Calu3 (cell line): ENCODE results near the gene FUT7. TPM values are rescaled to one million over a fixed set of nuclear protein-coding genes. Genes with fewer than 3 reads are reported as not detected.

ENCODE experiments used
- BruUV-seq: library from RNA; stranded (reverse); fragments of 400-500 nt; replicated peaks from 2 replicates; lab custom pipeline; 2021; lab: Mats Ljungman, UMichigan
- CTCF ChIA-PET: fragments of 300-600 bp; sonication (Branson Sonifier 250); formaldehyde crosslinking; loops from one replicate; lab custom pipeline; 2022; ENCODE audit warnings: antibody characterized with exemption; lab: Charles Lee
- DNase-seq: peaks from one replicate; pipeline ENCODE4 v3.0.0; 2022
- H3K27ac Mint-ChIP-seq: one replicate; pipeline ENCODE4 v1.8.0; 2022; ENCODE audit warnings: mixed read lengths; ENCODE audit not compliant: unreplicated experiment
- H3K27me3 Mint-ChIP-seq: one replicate; pipeline ENCODE4 v1.8.0; 2022; ENCODE audit warnings: mixed read lengths; ENCODE audit not compliant: unreplicated experiment
- H3K36me3 Mint-ChIP-seq: one replicate; pipeline ENCODE4 v1.8.0; 2022; ENCODE audit warnings: mild to moderate bottlenecking, moderate library complexity, mixed read lengths; ENCODE audit not compliant: insufficient read depth, unreplicated experiment
- H3K4me1 Mint-ChIP-seq: one replicate; pipeline ENCODE4 v1.8.0; 2022; ENCODE audit warnings: mild to moderate bottlenecking, low read depth, mixed read lengths; ENCODE audit not compliant: unreplicated experiment
- H3K4me3 Mint-ChIP-seq: one replicate; pipeline ENCODE4 v1.8.0; 2022; ENCODE audit warnings: mild to moderate bottlenecking, low read depth, moderate library complexity, mixed read lengths; ENCODE audit not compliant: unreplicated experiment
- H3K9me3 Mint-ChIP-seq: one replicate; pipeline ENCODE4 v1.8.0; 2022; ENCODE audit warnings: low read depth, mixed read lengths; ENCODE audit not compliant: unreplicated experiment
- intact Hi-C: fragments of 100-400 bp; cut with micrococcal nuclease; formaldehyde crosslinking; loops from one replicate; pipeline ENCODE4 v1.10.0; 2022; ENCODE audit not compliant: unreplicated experiment
- total RNA-seq: library from RNA; stranded (reverse); gene quantifications from 2 replicates; pipeline ENCODE4 v1.2.3, GENCODE V29; 2022
- TF ChIP-seq, protein P1 (sequence below): fragments of 200-600 bp; IDR thresholded peaks from one replicate; pipeline ENCODE4 v1.8.0; 2022; ENCODE audit warnings: antibody characterized with exemption; ENCODE audit not compliant: unreplicated experiment

Gene FUT7
- total RNA-seq, 1 experiment from 2014 or later, result not detected

DNA sequence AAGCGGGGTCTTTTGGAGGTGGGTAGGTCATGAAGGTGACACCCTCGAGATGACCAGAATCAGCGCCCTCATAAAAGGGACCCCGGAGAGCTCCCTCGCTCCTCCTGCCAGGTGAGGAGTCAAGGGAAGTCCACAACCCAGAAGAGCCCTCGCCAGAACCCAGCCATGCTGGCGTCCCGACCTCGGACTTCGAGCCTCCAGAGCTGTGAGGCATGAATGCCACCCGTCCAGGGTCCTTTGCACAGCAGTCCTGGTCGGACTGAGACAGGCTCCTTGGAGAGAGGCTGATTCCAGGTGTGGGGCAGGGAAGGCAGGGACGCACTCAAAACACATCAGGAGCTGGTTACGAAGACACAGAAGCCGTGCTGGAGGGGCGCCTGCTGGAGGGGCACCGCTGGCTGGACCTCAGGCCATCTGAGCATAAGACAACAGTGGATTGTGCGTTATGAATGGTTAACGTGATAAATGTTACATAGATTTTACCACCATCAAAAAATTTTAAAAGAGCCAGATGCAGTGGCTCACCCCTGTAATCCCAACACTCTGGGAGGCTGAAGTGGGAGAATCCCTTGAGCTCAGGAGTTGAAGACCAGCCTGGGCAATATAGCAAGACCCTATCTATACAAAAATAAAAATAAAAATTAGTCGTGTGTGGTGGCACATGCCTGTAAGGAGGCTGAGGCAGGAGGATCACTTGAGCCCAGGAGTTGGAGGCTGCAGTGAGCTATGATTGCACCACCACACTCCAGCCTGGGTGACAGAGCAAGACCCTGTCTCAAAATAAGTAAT, 29.8 kb downstream of the FUT7 start:
- BruUV-seq, result no TSS peak
- H3K4me3 Mint-ChIP-seq, result no peak overlapping the region
- DNase-seq, result no peak
- no peak overlapping the region for H3K27ac Mint-ChIP-seq
- intact Hi-C loops, result no loop called here
- H3K4me1 Mint-ChIP-seq, result peaks cover 11% of the 10 kb centered on the region
- H3K27me3 Mint-ChIP-seq, result no peaks in the 10 kb centered on the region
- peaks cover 5% of the 10 kb centered on the region for H3K9me3 Mint-ChIP-seq
- CTCF ChIA-PET, result interaction anchor here (0.6 to 0.7 kb wide), 2 partner anchors 271 to 1016 kb away, joined by 3 to 5 read pairs; no protein-coding TSS in a partner anchor
- H3K36me3 Mint-ChIP-seq, result no peaks in the 10 kb centered on the region
- TF ChIP-seq, protein P1, sequence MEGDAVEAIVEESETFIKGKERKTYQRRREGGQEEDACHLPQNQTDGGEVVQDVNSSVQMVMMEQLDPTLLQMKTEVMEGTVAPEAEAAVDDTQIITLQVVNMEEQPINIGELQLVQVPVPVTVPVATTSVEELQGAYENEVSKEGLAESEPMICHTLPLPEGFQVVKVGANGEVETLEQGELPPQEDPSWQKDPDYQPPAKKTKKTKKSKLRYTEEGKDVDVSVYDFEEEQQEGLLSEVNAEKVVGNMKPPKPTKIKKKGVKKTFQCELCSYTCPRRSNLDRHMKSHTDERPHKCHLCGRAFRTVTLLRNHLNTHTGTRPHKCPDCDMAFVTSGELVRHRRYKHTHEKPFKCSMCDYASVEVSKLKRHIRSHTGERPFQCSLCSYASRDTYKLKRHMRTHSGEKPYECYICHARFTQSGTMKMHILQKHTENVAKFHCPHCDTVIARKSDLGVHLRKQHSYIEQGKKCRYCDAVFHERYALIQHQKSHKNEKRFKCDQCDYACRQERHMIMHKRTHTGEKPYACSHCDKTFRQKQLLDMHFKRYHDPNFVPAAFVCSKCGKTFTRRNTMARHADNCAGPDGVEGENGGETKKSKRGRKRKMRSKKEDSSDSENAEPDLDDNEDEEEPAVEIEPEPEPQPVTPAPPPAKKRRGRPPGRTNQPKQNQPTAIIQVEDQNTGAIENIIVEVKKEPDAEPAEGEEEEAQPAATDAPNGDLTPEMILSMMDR, result no peak

GRCh38 chr9:137000177-137000930, 31.5 kb downstream of the FUT7 start:
- Mint-ChIP-seq H3K27ac (no peak overlapping the region), H3K27me3 (no peaks in the 10 kb centered on the region), H3K4me3 (no peak overlapping the region), H3K9me3 (peaks cover 5% of the 10 kb centered on the region), H3K4me1 (peaks cover 11% of the 10 kb centered on the region), H3K36me3 (peaks cover 6% of the 10 kb centered on the region)
- no peak for DNase-seq
- intact Hi-C loops, result no loop called here
- BruUV-seq, result no TSS peak
- CTCF ChIA-PET, result no interaction called here
- TF ChIP-seq, protein P1, result no peak

DNA sequence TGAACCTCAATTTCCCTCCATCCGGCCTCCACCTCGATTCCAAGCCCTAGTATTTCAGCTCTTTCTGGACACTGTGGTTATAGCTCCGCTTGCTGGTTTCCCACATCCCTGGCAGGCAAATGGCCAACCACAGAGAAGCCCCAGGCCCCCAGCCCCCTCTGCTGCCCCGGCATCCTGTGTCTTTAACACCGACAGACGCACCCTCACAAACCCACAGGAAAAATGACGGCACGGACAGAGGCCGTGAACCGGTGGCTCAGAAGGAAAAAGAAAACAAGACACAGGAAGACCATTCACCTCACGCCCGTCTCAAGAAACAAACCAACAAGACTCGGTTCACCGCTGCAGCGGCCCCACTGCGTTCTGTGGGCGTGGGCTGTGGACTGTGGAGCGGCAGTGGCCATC, 34.1 kb downstream of the FUT7 start:
- BruUV-seq, result no TSS peak

GRCh38 chr9:136997371-136997770, 34.5 kb downstream of the FUT7 start:
- no TSS peak for BruUV-seq
- Mint-ChIP-seq H3K9me3 (no peaks in the 10 kb centered on the region), H3K27ac (no peak overlapping the region), H3K27me3 (no peaks in the 10 kb centered on the region), H3K4me3 (no peak overlapping the region), H3K4me1 (peaks cover 11% of the 10 kb centered on the region), H3K36me3 (peaks cover 10% of the 10 kb centered on the region)
- no peak for DNase-seq
- CTCF ChIA-PET, result interaction anchor here (1.6 kb wide), 1 partner anchor 48 kb away, joined by 4 read pairs; no protein-coding TSS in a partner anchor
- intact Hi-C loops, result no loop called here
- TF ChIP-seq, protein P1, result no peak

More for the DNA sequence above, 34.1 kb downstream of the FUT7 start:
- H3K27ac Mint-ChIP-seq, result peak overlapping the region; percentile 12
- H3K4me1 Mint-ChIP-seq, result peaks cover 11% of the 10 kb centered on the region
- TF ChIP-seq, protein P1, result no peak
- H3K4me3 Mint-ChIP-seq, result no peak overlapping the region
- intact Hi-C loops, result no loop called here
- no peak for DNase-seq
- peaks cover 6% of the 10 kb centered on the region for H3K36me3 Mint-ChIP-seq
- no peaks in the 10 kb centered on the region for H3K27me3 Mint-ChIP-seq
- CTCF ChIA-PET, result no interaction called here
- no peaks in the 10 kb centered on the region for H3K9me3 Mint-ChIP-seq
